ENCODE data around the gene PDPK1.
"Not testable (repeated sequence)": the region's sequence is repeated elsewhere in the genome, so short reads cannot be mapped to it uniquely, and the experiment has no call there.

Gene PDPK1

DNA sequence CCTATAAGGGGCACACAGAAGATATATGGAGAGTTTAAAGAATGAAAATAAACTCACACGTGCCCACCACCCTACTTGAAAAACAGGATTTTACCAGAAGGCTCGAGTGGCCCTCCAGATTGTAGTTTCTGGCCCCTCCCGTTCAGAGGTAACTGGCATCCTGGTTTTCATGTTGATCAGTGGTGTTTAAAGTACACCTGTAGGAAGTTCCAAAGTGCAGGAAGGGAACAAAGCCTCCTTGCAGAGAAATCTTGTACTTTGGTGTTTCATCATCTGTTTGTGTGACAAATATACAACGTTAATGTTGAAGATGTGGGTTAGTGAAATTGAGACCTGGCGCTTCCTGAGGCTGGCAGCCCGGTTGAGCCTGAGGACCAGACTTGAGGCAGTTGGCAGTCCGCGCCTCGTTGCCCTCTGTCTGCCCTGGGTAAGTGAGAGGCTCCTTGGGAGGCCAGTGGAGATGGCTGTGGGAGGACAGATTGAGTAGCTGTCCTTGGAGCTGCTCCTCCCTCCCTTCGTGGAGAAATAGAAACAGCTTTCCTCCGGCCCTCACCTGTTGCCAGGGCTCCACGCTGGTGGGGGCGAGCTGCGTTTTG is 12.6 kb downstream of the PDPK1 start:
- not testable (repeated sequence) for DNase-seq

- not testable (repeated sequence) for DNase-seq
Observed at GRCh38 chr16:2551420-2551889, 13.6 kb downstream of the PDPK1 start.

DNA sequence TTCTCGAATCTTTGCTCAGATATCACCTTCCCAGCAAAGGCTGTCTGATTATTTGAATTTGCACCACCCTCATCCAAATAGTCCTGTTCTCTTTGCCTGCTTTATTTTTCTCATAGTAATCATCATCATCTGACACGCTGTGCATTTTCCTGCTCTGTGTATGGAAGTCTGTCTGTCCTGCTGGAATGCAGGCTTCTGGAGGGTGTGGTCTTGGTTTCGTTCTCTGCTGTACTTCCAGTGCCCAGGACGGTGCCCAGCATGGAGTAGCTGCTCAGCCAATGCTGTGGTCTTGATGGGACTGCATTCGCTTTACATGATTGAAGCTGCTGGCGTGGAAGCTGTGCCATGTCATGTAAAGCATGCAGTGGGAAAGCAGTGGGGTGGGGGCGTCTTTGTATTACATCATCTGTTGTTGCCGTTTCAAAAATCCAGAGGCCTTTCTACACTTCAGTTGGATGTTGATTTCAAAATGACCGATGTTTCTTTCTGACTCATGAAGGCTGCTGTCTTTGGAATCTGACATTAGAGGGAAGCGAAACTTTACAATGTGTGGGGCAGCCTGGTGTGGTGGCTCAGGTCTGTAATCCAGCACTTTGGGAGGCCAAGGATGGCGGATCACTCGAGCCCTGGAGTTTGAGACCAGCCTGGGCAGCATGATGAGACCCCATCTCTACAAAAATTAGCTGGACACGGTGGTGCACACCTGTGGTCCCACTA is 17.0 kb downstream of the PDPK1 start:
- not testable (repeated sequence) for DNase-seq

DNA sequence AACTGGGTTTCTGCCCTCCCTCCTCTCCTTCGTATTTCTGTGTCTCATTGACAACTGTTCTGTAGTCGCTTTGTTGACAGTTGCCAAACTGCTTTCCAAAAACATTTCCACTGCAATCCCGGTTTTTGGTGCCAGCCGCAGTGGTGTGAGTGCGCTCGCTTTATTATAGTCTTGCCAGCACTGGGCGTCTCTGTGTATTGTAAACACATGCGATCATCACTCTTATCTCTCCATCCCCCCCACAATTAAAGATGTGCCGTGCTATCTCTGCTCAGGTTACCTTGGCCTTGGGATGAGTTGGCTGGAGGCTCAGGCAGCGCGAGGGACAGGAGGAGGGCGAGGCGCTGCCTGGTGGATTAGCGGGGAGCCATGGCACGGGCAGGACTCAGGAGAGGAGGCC is 19.3 kb downstream of the PDPK1 start:
- not testable (repeated sequence) for DNase-seq

DNA sequence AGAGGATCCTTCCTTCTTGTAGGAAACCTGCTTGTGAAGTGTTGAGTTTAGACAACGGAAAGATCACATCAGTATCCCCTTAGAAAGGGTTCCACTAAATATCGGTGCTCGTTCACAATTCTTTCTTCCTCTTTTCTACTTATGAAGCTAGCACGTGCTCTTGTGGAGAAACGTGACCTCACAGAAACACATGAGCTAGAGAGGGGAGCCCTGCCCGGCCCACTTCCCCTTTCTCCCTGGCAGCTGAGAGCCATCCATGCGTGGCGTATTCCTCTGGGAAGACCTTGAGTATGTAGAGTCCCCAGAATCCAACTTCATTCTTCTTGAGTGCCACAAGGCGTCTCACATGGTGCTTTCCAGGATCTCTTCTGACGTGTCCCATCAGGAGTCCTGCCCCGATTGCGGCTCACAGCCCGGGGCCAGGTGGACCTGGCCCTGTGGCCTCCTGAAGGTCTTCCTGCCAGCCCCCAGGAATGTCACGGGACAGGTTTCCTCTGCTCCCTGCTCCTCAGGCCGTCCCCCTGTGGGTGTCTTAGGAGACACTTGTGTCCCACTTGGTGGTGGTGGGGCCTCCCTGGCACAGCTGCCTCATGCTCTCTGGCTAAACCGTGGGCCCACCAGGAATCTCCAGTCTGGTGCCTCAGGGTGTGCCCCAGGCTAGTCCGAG is 22.4 kb downstream of the PDPK1 start:
- DNase-seq: not testable (repeated sequence)

DNA sequence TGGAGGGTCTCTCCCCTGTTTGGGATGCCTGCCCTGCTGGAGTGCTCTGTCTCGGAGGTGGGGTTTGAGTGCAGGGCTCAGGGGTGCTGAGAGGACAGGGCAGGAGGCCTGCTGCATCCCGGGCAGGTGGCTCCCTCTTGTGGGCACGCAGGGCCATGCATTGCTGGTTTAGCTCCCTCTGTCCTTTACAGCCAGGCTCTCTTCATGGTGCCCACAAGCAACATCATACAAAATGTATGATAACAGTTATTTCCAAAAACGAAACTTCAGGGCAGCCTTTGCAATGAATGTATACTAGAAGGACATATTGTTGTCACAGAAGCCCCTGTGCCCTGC is 22.9 kb downstream of the PDPK1 start:
- DNase-seq: peak; percentile 55 to 59

- DNase-seq: not testable (repeated sequence)
Observed at GRCh38 chr16:2567506-2567905, 29.7 kb downstream of the PDPK1 start.

GRCh38 chr16:2568573-2568972 is 30.8 kb downstream of the PDPK1 start:
- not testable (repeated sequence) for DNase-seq

GRCh38 chr16:2572704-2573103 is 34.9 kb downstream of the PDPK1 start:
- not testable (repeated sequence) for DNase-seq

DNA sequence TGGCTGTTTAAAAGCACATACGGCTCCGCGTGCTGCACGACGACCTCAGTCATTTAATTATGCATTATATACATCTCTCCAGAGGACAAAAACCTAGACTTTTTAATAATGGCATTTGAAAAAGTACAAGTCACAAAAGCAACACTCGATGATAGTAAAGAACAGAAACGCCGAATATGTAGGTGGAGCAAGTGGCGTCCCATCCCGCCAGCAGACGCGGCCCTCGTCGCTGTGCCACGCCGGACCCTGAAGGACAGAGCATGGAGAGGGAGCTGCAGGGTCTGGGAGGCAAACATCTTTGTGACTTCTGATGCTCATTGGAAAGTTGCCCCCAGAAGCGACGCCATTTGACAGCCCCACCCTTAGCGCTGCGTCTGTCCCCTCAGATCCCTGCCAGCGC is 38.0 kb downstream of the PDPK1 start:
- DNase-seq: not testable (repeated sequence)

DNA sequence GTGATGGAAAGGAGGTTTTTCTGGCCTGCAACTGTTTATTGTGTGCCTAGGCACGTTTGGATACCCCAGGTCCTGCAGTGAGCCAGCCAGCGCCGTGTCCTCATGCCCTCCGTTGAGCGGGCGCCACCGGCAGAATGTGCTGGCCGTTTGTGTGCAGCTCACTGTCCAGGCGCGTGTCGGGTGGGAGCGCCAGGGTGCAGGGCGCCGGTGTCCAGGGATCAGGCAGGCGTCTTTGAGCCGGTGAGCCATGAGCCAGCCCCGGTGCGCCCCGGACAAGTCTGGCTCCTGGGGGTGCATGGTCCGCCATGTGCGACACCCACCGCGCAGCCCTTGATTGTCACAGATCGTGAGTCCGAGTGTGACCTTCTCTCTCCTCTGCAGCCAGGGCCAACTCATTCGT is 39.2 kb downstream of the PDPK1 start:
- not testable (repeated sequence) for DNase-seq

GRCh38 chr16:2578905-2579304 is 41.1 kb downstream of the PDPK1 start:
- not testable (repeated sequence) for DNase-seq

DNA sequence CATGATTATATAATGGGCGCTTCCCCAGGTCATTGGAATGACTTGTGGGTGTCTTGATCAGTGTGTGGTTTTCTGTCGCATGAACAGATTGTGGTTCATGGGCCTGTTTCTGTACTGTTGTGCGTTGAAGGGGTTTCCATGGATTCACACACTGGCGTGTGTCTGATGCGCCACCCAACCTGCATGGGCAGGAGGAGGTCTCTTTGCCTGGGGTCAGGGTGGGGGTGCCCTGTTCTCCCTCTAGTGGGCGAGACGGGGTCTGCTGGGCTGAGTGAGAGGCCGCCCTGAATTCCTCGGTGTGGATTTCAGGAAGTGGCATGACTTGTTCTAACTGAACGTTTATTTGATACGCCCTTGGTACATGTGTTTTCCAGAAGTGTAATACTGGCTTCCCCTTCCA is 42.3 kb downstream of the PDPK1 start:
- DNase-seq: not testable (repeated sequence)

GRCh38 chr16:2580818-2581217 is 43.0 kb downstream of the PDPK1 start:
- not testable (repeated sequence) for DNase-seq

- DNase-seq: no peak
Observed at GRCh38 chr16:2584729-2585650, 47.2 kb downstream of the PDPK1 start.

DNA sequence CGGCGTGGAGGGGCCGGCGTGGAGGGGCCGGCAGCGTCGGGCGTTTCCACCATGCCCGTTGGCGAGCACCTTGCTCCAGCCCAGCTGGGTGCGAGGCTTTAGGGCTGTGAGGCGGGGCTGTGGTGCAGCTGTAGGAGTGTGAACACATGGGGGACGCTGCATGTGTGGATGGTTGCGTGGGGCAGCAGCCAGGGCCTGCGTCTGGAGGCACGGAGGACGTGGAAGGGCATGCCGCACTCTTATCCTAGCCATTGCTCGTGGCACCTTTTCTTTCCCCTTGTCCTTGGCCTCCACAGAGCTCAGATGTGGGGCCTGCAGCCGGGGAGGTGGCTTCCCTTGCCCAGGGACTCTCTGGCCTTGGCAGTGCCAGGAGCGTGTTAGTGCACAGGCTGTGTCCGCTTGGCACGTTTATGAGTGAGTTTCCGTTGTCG is 47.8 kb downstream of the PDPK1 start:
- DNase-seq: no peak

DNA sequence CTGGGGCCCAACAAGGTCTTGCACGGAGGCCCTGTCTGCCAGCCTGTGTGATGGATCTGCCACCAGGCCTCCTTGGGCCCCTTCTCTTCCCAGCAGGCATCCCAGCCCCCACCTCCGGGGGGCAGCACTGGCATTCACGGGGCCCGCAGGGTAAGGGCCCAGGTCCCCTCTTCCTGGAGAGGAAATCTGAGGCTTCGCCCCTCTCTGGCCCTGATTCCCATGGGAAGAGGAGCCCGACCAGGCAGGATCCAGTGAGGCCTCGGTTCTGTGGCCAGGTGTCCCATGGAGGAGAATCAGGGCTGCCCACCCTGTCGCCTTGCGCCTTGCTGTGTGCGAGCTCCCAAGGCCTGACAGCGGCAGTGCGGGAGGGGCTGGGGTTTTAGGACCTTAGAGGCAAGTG is 48.4 kb downstream of the PDPK1 start:
- DNase-seq: no peak

GRCh38 chr16:2586901-2587480 is 49.2 kb downstream of the PDPK1 start:
- DNase-seq: no peak

GRCh38 chr16:2587891-2588565 is 50.2 kb downstream of the PDPK1 start:
- DNase-seq: no peak

DNA sequence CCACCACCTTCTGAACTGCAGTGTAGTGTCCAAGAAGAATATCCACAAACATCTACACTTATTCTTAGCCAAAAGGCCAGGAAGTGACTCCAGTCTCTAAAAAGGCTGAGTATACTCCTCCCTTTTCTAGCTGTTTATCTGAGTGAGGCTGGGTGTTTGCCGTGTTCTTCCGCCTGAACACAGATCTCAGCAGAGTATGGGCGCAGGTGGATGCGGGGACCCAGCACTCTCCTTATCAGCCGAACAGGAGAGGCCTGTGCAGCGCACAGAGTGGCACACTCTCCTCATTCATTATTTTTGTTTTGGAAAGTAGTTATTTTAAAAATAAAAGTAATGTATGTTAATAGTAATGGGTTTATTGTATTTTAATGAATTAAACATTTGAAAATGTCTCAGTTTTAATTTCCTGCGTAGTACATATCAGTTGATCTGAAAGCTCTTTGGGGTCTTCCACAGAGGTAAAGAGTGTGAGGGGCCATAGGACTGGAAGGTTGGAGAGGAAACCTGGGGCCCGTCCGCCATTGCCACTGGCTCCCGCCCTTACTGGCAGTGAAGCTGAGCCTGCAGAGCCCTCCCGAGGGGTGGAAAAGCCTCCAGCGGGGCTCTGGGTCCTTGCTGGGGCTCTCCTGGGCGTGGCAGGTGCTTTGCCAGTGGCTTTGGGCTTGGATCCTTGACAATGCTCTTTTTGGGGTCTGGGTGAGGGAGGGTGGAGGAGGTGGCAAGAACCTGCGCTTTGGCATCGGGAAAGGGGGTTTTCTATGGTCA is 53.8 kb downstream of the PDPK1 start:
- no peak for DNase-seq

- no peak for DNase-seq
Observed at GRCh38 chr16:2592786-2593185, 55.0 kb downstream of the PDPK1 start.

All from stimulated activated CD4-positive, alpha-beta T cell treated with anti-CD3 and anti-CD28 coated beads, Interleukin-4, amount 100 ng/mL, for 4 hours (primary cell).